NCI-H146 treated with DMSO at 0.1 percent for 48 hours (cell line): Measurements from ENCODE around the gene PDZK1.
"Not testable (repeated sequence)": the region's sequence is repeated elsewhere in the genome, so short reads cannot be mapped to it uniquely, and the experiment has no call there.

ENCODE experiments used
- DNase-seq: peaks from one replicate; lab custom pipeline; 2025; ENCODE audit not compliant: unreplicated experiment; lab: John Stamatoyannopoulos, UW

Gene PDZK1

GRCh38 chr1:145656245-145656943, 50.8 kb downstream of the PDZK1 start:
- DNase-seq, result not testable (repeated sequence)

- not testable (repeated sequence) for DNase-seq
Measured at GRCh38 chr1:145643990-145644389, 63.2 kb downstream of the PDZK1 start.

GRCh38 chr1:145641886-145642285, 65.3 kb downstream of the PDZK1 start:
- DNase-seq, result not testable (repeated sequence)

GRCh38 chr1:145636237-145636636, 70.9 kb downstream of the PDZK1 start:
- DNase-seq, result not testable (repeated sequence)

- not testable (repeated sequence) for DNase-seq
Measured at GRCh38 chr1:145622177-145622576, 85.0 kb downstream of the PDZK1 start.
